ENCODE data around the gene COX7A2L. TPM values are rescaled to one million over a fixed set of nuclear protein-coding genes. Genes with fewer than 3 reads are reported as not detected.
A peak's percentile ranks its signal among the peaks of the same experiment; 100 is the strongest.
"Not testable (repeated sequence)": the region's sequence is repeated elsewhere in the genome, so short reads cannot be mapped to it uniquely, and the experiment has no call there.

The COX7A2L gene
- total and polyA plus RNA-seq, 9 donors, result 144 to 172 (median 163) TPM

DNA sequence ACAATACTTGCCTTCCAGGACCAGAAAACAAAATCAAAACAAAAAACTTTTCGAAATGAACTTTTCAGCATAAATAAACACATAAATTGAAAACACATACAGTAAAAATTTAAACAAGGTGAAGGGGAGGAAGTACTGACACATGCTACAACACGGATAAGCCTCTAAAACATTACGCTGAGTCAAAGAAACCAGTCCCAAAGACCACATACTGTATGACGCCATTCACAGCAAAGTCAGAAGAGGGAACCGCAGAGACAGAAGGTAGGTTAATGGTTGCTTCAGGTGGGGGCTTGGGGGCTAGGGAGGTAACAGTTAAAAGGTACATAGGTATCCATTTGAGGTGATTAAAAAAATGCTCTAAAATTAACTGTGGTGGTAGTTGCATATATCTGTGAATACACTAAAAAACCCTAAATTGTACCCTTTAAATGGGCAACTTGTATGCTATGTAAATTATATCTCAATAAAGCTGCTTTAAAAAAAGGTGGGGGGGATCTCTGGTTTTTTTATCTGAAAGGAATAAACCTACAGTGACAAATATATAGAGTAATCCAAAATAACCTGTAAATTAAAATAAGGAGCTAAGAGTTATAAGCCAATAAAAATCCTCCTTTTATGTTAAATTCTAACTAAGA is 7.1 kb downstream of the COX7A2L start:
- Histone ChIP-seq H3K27ac (ENCODE audit: low read length) (no peak overlapping the region), H3K4me3 (ENCODE audit: low read length) (no peak overlapping the region), H3K27me3 (ENCODE audit: control insufficient read depth, insufficient read depth, low read length) (no peaks in the 10 kb centered on the region), H3K4me1 (ENCODE audit: control insufficient read depth, insufficient read depth, low read length) (no peaks in the 10 kb centered on the region), H3K36me3 (ENCODE audit: control insufficient read depth, insufficient read depth, low read length) (peaks cover 18% of the 10 kb centered on the region), H3K9me3 (replicated peaks; ENCODE audit: control insufficient read depth, low read depth, low read length) (no peaks in the 10 kb centered on the region)
- WGBS (ENCODE audit: insufficient coverage), result 100% methylated on average over 1 of the region's 5 CpGs
- no peak for DNase-seq

DNA sequence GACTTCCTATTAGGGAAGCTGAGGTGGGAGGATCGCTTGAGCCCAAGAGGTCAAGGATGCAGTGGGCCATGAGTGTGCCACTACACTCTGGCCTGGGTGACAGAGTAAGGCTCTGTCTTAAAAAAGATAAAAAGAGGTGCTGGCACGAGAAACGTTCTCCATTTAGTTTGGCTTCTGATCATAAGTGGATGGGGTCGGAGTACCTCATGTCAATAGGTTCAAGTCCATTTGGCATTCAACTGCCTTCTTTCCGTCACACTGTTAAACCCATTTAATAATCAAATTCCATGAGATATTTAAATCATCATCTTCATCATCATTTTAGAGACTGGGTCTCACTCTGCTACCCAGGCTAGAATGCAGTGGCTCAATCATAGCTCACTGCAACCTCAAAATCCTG is 9.2 kb downstream of the COX7A2L start:
- H3K27me3 ChIP-seq (ENCODE audit: control insufficient read depth, insufficient read depth, low read length), result no peaks in the 10 kb centered on the region
- no peak for DNase-seq
- H3K9me3 ChIP-seq (replicated peaks; ENCODE audit: control insufficient read depth, low read depth, low read length), result no peaks in the 10 kb centered on the region
- H3K4me3 ChIP-seq (ENCODE audit: low read length), result no peak overlapping the region
- no peaks in the 10 kb centered on the region for H3K4me1 ChIP-seq (ENCODE audit: control insufficient read depth, insufficient read depth, low read length)
- H3K27ac ChIP-seq (ENCODE audit: low read length), result no peak overlapping the region
- H3K36me3 ChIP-seq (ENCODE audit: control insufficient read depth, insufficient read depth, low read length), result peaks cover 25% of the 10 kb centered on the region
- 100% methylated on average over 2 of the region's 5 CpGs for WGBS (ENCODE audit: insufficient coverage)

DNA sequence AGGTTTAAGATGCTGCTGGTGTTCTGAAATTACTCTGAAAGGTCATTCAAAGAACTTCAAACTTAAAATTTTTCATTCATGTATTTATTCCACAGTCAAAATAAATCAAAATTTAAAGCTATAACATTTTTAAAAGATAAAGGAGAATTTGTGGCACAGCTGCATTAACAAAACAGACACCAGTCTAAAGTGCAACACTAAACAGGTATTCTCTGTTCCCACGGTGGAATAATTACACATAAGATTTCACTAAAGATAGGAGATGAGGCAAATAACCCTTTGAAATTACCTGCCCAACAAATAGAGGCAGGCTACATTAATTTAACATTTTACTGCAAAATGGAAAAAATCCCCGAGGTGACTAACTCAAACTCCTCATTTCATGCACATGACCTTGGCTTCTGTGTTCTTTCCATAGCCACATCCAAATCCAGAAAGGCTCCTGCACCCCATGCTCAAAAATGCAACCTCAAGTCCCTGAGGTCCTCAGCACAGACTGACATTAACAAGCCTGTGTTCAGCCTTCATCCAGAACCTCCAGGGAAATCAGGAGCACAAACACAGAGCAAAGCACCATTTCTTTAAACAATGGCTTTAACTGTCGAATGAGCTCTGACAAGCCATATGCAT is 10.5 kb downstream of the COX7A2L start:
- WGBS (ENCODE audit: insufficient coverage), result 70% methylated on average over 1 of the region's 3 CpGs
- Histone ChIP-seq H3K27ac (ENCODE audit: low read length) (no peak overlapping the region), H3K4me3 (ENCODE audit: low read length) (no peak overlapping the region), H3K27me3 (ENCODE audit: control insufficient read depth, insufficient read depth, low read length) (no peaks in the 10 kb centered on the region), H3K9me3 (replicated peaks; ENCODE audit: control insufficient read depth, low read depth, low read length) (no peaks in the 10 kb centered on the region), H3K36me3 (ENCODE audit: control insufficient read depth, insufficient read depth, low read length) (peaks cover 34% of the 10 kb centered on the region), H3K4me1 (ENCODE audit: control insufficient read depth, insufficient read depth, low read length) (peaks cover 2% of the 10 kb centered on the region)
- DNase-seq, result no peak

DNA sequence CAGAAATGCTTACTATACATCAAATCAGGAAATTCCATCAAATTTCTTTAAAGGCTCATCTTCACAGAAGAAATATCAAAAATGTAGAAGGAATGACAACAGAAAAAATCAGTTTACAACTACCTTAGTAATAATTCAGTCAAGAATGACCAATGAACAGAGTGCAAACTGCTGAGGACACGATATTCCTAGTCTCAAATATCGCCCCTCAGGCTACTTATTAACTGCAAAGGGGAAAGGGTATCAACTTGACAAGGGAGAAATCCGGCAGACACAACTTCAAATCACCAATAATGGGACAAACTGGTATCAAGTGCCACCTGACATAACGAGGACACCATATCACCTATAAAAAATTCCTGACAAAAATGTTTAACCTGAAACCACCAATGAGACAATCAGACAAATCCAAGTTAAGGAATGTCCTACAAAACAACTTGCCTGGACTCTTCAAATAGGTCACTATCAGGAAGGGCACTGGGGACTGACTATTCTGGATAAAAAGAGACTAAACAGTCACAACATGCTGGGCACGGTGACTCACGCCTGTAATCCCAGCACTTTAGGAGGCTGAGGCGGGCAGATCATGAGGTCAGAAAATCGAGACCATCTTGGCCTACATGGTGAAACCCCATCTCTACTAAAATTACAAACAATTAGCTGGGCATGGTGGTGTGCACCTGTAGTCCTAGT is 12.8 kb downstream of the COX7A2L start:
- no peak overlapping the region for H3K4me3 ChIP-seq (ENCODE audit: low read length)
- H3K9me3 ChIP-seq (replicated peaks; ENCODE audit: control insufficient read depth, low read depth, low read length), result no peaks in the 10 kb centered on the region
- no peak for DNase-seq
- H3K27ac ChIP-seq (ENCODE audit: low read length), result no peak overlapping the region
- H3K4me1 ChIP-seq (ENCODE audit: control insufficient read depth, insufficient read depth, low read length), result peaks cover 2% of the 10 kb centered on the region
- H3K27me3 ChIP-seq (ENCODE audit: control insufficient read depth, insufficient read depth, low read length), result no peaks in the 10 kb centered on the region
- WGBS (ENCODE audit: insufficient coverage), result 100% methylated on average over 4 of the region's 8 CpGs
- peaks cover 39% of the 10 kb centered on the region for H3K36me3 ChIP-seq (ENCODE audit: control insufficient read depth, insufficient read depth, low read length)

DNA sequence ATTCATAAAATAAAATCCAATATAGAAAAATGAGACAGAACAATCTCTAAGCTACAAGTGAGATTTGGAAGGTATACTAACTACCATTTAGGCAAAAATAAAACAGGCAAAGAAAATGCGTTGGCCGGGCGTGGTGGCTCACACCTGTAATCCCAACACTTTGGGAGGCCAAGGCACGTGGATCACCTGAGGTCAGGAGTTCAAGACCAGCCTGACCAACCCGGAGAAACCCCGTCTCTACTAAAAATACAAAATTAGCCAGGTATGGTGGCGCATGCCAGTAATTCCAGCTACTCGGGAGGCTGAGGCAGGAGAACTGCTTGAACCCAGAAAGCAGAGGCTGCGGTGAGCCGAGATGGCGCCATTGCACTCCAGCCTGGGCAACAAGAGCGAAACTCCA is 13.5 kb downstream of the COX7A2L start:
- not testable (repeated sequence) for H3K4me3 ChIP-seq (ENCODE audit: low read length); DNase-seq; H3K27me3 ChIP-seq (ENCODE audit: control insufficient read depth, insufficient read depth, low read length); H3K4me1 ChIP-seq (ENCODE audit: control insufficient read depth, insufficient read depth, low read length); H3K9me3 ChIP-seq (replicated peaks; ENCODE audit: control insufficient read depth, low read depth, low read length); H3K27ac ChIP-seq (ENCODE audit: low read length)
- WGBS (ENCODE audit: insufficient coverage), result 100% methylated on average over 6 of the region's 12 CpGs
- H3K36me3 ChIP-seq (ENCODE audit: control insufficient read depth, insufficient read depth, low read length), result peaks cover 40% of the 10 kb centered on the region

DNA sequence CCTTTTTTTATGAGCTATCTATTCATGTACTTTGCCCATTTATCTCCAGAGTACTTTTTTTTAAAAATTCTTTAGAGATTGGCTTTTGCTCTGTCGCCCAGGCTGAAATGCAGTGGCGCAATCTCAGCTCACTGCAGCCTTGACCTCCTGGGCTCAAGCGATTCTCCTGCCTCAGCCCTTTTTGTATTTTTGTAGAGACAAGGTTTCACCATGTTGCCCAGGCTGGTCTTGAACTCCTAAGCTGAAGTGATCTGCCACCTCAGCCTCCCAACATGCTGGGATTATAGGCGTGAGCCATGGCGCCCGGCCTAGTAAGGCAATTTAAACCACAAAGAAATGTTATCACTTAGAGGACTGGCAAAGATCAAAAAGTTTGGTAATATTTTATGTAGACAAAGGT is 14.2 kb downstream of the COX7A2L start:
- DNase-seq; H3K9me3 ChIP-seq (replicated peaks; ENCODE audit: control insufficient read depth, low read depth, low read length); H3K27ac ChIP-seq (ENCODE audit: low read length); H3K27me3 ChIP-seq (ENCODE audit: control insufficient read depth, insufficient read depth, low read length); H3K4me3 ChIP-seq (ENCODE audit: low read length): not testable (repeated sequence)
- Histone ChIP-seq H3K36me3 (ENCODE audit: control insufficient read depth, insufficient read depth, low read length) (peaks cover 34% of the 10 kb centered on the region), H3K4me1 (ENCODE audit: control insufficient read depth, insufficient read depth, low read length) (peaks cover 12% of the 10 kb centered on the region)
- 86% methylated on average over 1 of the region's 6 CpGs for WGBS (ENCODE audit: insufficient coverage)

DNA sequence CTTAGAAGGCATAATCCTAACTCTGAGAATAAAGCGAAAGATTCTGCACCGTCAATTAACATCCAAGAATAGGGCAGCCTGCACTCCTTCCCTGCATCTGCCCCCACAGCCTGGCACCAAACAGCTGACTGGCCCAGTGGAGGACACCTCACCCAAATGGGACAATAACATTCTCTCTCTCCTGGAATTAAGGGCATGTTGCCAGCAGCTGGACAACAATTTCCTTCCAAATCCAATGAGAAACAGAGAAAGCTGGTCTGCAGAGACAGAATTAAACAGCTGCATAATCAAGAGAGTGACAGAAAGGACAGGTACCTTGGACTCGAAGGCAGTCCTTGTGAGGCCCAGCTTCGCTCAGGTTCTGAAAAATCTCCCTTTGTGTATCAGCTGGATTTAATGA is 15.0 kb downstream of the COX7A2L start:
- no peak for DNase-seq
- H3K36me3 ChIP-seq (ENCODE audit: control insufficient read depth, insufficient read depth, low read length), result peaks cover 30% of the 10 kb centered on the region

DNA sequence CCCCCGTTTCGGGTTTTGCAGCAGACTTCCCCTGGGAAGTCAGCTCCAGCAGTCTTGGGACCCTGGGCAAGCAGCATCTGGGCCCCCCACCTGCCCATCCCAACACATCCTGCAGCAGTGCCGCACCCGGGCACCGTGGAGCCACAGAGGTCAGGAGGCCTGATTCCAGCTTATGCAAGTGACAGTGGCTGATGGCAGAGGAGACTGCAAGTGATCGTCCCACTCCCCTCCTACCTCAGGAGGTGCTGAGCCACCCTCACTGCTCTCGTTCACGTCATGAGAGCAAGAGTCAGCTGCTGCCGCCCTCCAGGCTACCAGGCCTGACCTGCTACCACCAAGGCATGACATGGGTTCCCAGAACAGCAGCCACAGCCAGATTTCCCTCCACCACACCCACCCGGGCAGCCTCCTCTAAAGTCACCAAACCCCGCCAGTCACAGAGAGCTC is 18.2 kb downstream of the COX7A2L start:
- Histone ChIP-seq H3K9me3 (replicated peaks; ENCODE audit: control insufficient read depth, low read depth, low read length) (no peaks in the 10 kb centered on the region), H3K27me3 (ENCODE audit: control insufficient read depth, insufficient read depth, low read length) (no peaks in the 10 kb centered on the region), H3K27ac (ENCODE audit: low read length) (no peak overlapping the region), H3K4me3 (ENCODE audit: low read length) (no peak overlapping the region), H3K36me3 (ENCODE audit: control insufficient read depth, insufficient read depth, low read length) (peaks cover 37% of the 10 kb centered on the region), H3K4me1 (ENCODE audit: control insufficient read depth, insufficient read depth, low read length) (peaks cover 12% of the 10 kb centered on the region)
- WGBS (ENCODE audit: insufficient coverage), result 46% methylated on average over 8 of the region's 11 CpGs
- DNase-seq, result no peak

More for the DNA sequence above, 15.0 kb downstream of the COX7A2L start:
- no peaks in the 10 kb centered on the region for H3K27me3 ChIP-seq (ENCODE audit: control insufficient read depth, insufficient read depth, low read length)
- H3K4me3 ChIP-seq (ENCODE audit: low read length), result no peak overlapping the region
- H3K27ac ChIP-seq (ENCODE audit: low read length), result no peak overlapping the region
- H3K9me3 ChIP-seq (replicated peaks; ENCODE audit: control insufficient read depth, low read depth, low read length), result no peaks in the 10 kb centered on the region
- 90% methylated on average over 3 of the region's 4 CpGs for WGBS (ENCODE audit: insufficient coverage)
- peaks cover 12% of the 10 kb centered on the region for H3K4me1 ChIP-seq (ENCODE audit: control insufficient read depth, insufficient read depth, low read length)

DNA sequence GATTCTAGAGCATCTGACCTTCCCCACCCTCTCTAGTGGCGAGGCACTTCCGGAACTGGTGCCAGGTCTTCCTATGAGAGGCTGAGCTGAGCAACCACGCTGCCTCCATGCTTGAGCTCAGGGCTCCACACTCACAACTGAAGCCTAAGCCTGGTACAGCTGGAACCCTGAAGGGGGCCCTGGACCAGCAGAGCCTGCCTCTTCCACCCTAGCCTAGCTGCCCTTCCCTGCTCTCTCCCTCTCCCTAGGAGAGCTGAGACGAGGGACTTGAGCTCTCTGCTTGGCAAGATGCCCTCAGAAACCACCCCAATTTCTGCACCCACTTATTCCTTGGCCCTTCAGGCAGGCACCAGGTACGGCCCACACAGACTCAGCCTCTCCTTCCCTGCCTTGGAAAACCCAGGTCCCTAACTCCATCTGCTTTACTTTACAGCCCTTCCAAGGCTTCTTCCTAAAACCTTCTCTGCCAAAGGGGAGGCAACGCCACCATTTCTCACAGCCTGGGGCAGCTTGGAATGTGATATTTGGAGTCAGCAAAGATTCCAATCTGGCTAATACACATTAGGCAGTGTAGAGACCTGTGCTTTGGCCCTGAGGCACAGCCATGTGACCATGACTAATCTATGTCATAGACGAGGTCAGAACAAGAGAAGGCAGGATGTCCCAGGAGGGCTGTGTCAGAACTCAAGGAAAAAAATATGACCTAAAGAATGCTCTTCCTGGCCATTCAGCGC is 18.8 kb downstream of the COX7A2L start:
- 61% methylated on average over 6 of the region's 8 CpGs for WGBS (ENCODE audit: insufficient coverage)
- Histone ChIP-seq H3K36me3 (ENCODE audit: control insufficient read depth, insufficient read depth, low read length) (peaks cover 37% of the 10 kb centered on the region), H3K27me3 (ENCODE audit: control insufficient read depth, insufficient read depth, low read length) (no peaks in the 10 kb centered on the region), H3K4me1 (ENCODE audit: control insufficient read depth, insufficient read depth, low read length) (peaks cover 12% of the 10 kb centered on the region), H3K4me3 (ENCODE audit: low read length) (no peak overlapping the region), H3K27ac (ENCODE audit: low read length) (no peak overlapping the region), H3K9me3 (replicated peaks; ENCODE audit: control insufficient read depth, low read depth, low read length) (no peaks in the 10 kb centered on the region)
- DNase-seq, result peak; percentile 48

All from muscle of leg (tissue), 11 donors.